ENCODE data around the gene LRPPRC. TPM values are rescaled to one million over a fixed set of nuclear protein-coding genes. Genes with fewer than 3 reads are reported as not detected.

Gene LRPPRC
- total RNA-seq, 1 experiment from 2014 or later, result 253 TPM

- TF ChIP-seq, protein P1, sequence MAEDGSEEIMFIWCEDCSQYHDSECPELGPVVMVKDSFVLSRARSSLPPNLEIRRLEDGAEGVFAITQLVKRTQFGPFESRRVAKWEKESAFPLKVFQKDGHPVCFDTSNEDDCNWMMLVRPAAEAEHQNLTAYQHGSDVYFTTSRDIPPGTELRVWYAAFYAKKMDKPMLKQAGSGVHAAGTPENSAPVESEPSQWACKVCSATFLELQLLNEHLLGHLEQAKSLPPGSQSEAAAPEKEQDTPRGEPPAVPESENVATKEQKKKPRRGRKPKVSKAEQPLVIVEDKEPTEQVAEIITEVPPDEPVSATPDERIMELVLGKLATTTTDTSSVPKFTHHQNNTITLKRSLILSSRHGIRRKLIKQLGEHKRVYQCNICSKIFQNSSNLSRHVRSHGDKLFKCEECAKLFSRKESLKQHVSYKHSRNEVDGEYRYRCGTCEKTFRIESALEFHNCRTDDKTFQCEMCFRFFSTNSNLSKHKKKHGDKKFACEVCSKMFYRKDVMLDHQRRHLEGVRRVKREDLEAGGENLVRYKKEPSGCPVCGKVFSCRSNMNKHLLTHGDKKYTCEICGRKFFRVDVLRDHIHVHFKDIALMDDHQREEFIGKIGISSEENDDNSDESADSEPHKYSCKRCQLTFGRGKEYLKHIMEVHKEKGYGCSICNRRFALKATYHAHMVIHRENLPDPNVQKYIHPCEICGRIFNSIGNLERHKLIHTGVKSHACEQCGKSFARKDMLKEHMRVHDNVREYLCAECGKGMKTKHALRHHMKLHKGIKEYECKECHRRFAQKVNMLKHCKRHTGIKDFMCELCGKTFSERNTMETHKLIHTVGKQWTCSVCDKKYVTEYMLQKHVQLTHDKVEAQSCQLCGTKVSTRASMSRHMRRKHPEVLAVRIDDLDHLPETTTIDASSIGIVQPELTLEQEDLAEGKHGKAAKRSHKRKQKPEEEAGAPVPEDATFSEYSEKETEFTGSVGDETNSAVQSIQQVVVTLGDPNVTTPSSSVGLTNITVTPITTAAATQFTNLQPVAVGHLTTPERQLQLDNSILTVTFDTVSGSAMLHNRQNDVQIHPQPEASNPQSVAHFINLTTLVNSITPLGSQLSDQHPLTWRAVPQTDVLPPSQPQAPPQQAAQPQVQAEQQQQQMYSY (CRISPR knock-in tag; IDR thresholded peaks at IDR 0.05), result no peak
- TF ChIP-seq, protein P2, sequence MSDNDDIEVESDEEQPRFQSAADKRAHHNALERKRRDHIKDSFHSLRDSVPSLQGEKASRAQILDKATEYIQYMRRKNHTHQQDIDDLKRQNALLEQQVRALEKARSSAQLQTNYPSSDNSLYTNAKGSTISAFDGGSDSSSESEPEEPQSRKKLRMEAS (CRISPR knock-in tag; IDR thresholded peaks at IDR 0.05), result no peak
- TF ChIP-seq NFYB (CRISPR knock-in tag; conservative IDR thresholded peaks at IDR 0.05; ENCODE audit: low read depth), result no peak
- no peak for TF ChIP-seq ZSCAN18 (CRISPR knock-in tag; IDR thresholded peaks at IDR 0.05)
- TF ChIP-seq ERG (CRISPR knock-in tag; IDR thresholded peaks at IDR 0.05), result no peak
- TF ChIP-seq E2F1 (CRISPR knock-in tag; IDR thresholded peaks at IDR 0.05), result no peak
- TF ChIP-seq, protein P3, sequence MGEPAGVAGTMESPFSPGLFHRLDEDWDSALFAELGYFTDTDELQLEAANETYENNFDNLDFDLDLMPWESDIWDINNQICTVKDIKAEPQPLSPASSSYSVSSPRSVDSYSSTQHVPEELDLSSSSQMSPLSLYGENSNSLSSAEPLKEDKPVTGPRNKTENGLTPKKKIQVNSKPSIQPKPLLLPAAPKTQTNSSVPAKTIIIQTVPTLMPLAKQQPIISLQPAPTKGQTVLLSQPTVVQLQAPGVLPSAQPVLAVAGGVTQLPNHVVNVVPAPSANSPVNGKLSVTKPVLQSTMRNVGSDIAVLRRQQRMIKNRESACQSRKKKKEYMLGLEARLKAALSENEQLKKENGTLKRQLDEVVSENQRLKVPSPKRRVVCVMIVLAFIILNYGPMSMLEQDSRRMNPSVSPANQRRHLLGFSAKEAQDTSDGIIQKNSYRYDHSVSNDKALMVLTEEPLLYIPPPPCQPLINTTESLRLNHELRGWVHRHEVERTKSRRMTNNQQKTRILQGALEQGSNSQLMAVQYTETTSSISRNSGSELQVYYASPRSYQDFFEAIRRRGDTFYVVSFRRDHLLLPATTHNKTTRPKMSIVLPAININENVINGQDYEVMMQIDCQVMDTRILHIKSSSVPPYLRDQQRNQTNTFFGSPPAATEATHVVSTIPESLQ (CRISPR knock-in tag; IDR thresholded peaks at IDR 0.05), result no peak
- no peak for TF ChIP-seq CREB1 (CRISPR knock-in tag; IDR thresholded peaks at IDR 0.05)
- no peak for TF ChIP-seq CTCF (IDR thresholded peaks at IDR 0.05)
- TF ChIP-seq PREB (CRISPR knock-in tag; IDR thresholded peaks at IDR 0.05; ENCODE audit: borderline replicate concordance), result no peak
These were observed 68.3 kb downstream of the LRPPRC start (continued) for GRCh38 chr2:43927442-43927841.

GRCh38 chr2:43925431-43925830, 70.4 kb downstream of the LRPPRC start:
- ChIA-PET CTCF (no interaction called here), POLR2A (no interaction called here)
- Mint-ChIP-seq H3K4me1 (no peaks in the 10 kb centered on the region), H3K4me3 (no peak overlapping the region), H3K36me3 (peaks cover 69% of the 10 kb centered on the region), H3K27ac (no peak overlapping the region), H3K27me3 (ENCODE audit: low read depth) (no peaks in the 10 kb centered on the region), H3K9me3 (no peaks in the 10 kb centered on the region)
- DNase-seq (ENCODE audit: low spot score) (no peak), ATAC-seq (no peak)
- TF ChIP-seq TEAD1 (CRISPR knock-in tag; IDR thresholded peaks at IDR 0.05) (no peak), ZNF671 (CRISPR knock-in tag; IDR thresholded peaks at IDR 0.05) (no peak), ZNF121 (CRISPR knock-in tag; IDR thresholded peaks at IDR 0.05) (no peak), PREB (CRISPR knock-in tag; IDR thresholded peaks at IDR 0.05; ENCODE audit: borderline replicate concordance) (no peak), NR3C1 (CRISPR knock-in tag; conservative IDR thresholded peaks at IDR 0.05; ENCODE audit: low read depth) (no peak), GTF2I (CRISPR knock-in tag; conservative IDR thresholded peaks at IDR 0.05) (no peak), ZNF232 (CRISPR knock-in tag; IDR thresholded peaks at IDR 0.05) (no peak), ZNF219 (CRISPR knock-in tag; IDR thresholded peaks at IDR 0.05; ENCODE audit: borderline replicate concordance) (no peak), MXD4 (CRISPR knock-in tag; IDR thresholded peaks at IDR 0.05; ENCODE audit: borderline replicate concordance) (no peak), SP1 (CRISPR knock-in tag; conservative IDR thresholded peaks at IDR 0.05) (no peak), RELA (CRISPR knock-in tag; IDR thresholded peaks at IDR 0.05; ENCODE audit: borderline replicate concordance) (no peak)
- TF ChIP-seq, protein P4, sequence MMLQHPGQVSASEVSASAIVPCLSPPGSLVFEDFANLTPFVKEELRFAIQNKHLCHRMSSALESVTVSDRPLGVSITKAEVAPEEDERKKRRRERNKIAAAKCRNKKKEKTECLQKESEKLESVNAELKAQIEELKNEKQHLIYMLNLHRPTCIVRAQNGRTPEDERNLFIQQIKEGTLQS (CRISPR knock-in tag; conservative IDR thresholded peaks at IDR 0.05), result no peak
